ENCODE results near the gene HOOK2. TPM values are rescaled to one million over a fixed set of nuclear protein-coding genes. Genes with fewer than 3 reads are reported as not detected.

Gene HOOK2
- total and polyA plus RNA-seq, 7 donors: 11.3 to 33.0 (median 21.7) TPM

DNA sequence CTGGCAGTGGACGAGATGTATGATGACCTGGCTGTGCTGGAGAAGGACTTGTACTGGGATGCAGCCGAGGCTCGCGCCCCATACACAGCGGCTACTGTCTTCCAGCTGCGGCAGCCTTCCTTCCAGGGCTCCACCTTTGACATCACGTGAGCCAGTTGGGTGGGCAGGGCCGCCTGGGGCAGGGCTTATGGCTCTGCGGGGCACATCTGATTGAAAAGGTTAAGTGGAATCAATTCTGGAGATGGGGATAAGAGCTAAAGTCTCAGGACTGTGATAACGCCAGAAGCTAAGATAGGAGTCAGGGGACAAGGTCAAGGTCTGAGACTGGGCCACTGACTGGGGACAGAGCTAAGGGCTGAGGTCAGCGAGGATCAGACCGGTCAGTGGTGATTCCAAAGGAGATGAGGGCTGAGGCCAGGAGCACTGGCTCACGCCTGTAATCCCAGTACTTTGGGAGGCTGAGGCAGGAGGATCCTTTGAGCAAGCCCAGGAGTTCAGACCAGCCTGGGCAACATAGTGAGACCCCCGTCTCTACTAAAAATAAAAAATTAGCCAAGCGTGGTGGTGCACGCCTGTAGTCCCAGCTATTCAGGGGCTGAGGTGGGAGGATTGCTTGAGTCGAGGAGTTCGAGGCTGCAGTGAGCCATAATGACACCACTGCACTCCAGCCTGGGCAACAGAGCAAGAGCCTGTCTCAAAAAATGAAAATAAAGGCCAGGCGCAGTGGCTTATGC, 19.0 kb downstream of the HOOK2 start:
- no peaks in the 10 kb centered on the region for H3K9me3 ChIP-seq
- no peaks in the 10 kb centered on the region for H3K36me3 ChIP-seq (ENCODE audit: insufficient read depth in 1 of 2, low read depth in 1 of 2)
- TF ChIP-seq, protein P1, sequence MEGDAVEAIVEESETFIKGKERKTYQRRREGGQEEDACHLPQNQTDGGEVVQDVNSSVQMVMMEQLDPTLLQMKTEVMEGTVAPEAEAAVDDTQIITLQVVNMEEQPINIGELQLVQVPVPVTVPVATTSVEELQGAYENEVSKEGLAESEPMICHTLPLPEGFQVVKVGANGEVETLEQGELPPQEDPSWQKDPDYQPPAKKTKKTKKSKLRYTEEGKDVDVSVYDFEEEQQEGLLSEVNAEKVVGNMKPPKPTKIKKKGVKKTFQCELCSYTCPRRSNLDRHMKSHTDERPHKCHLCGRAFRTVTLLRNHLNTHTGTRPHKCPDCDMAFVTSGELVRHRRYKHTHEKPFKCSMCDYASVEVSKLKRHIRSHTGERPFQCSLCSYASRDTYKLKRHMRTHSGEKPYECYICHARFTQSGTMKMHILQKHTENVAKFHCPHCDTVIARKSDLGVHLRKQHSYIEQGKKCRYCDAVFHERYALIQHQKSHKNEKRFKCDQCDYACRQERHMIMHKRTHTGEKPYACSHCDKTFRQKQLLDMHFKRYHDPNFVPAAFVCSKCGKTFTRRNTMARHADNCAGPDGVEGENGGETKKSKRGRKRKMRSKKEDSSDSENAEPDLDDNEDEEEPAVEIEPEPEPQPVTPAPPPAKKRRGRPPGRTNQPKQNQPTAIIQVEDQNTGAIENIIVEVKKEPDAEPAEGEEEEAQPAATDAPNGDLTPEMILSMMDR (IDR thresholded peaks at IDR 0.05): no peak
- no peak for DNase-seq
- WGBS, 3 donors: 81 to 92% (median 91%) methylated on average over 19 of the region's 19 CpGs
- no peak overlapping the region for H3K27ac ChIP-seq
- intact Hi-C loops (cut with DNase I): loop anchor here in 1 of 2 donors (2.0 kb wide), 1 partner anchor 46 kb away; no protein-coding TSS in a partner anchor
- no peaks in the 10 kb centered on the region for H3K4me1 ChIP-seq
- no peak for ATAC-seq
- H3K4me3 ChIP-seq: no peak overlapping the region
- peaks cover 0 to 17% (median 10%) of the 10 kb centered on the region in 3 donors for H3K27me3 ChIP-seq (ENCODE audit: insufficient read depth in 3 of 3, low read length in 2 of 3)

DNA sequence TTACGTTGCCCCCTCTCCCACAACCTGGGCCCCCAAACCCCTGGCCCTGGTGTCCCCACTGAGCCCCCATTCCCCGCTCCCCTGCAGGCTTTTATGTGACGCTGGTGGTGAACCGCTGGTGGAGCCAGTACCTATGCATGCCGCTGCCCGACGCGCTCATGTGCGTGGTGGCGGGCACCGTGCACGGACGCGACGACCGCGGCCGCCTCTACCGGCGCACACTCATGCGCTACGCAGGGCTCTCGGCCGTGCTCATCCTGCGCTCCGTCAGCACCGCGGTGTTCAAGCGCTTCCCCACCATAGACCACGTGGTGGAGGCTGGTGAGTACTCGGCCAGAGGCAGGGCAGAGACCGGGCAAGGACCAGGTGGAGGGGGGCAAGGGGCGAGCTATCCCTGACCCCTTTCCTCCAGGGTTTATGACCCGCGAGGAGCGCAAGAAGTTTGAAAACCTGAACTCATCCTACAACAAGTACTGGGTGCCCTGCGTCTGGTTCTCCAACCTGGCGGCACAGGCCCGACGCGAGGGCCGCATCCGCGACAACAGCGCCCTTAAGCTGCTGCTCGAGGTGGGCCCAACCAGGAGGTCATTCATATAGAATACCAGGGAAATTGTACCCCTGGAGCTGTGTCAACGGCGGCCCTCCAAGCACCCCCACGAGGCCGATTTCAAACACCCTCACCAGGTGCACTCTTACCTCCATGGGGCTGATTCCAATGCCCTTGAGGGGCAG, 20.7 kb downstream of the HOOK2 start:
- WGBS, 3 donors: 67 to 71% (median 70%) methylated on average over 49 to 50 of the region's 50 CpGs
- H3K4me1 ChIP-seq: no peaks in the 10 kb centered on the region
- no peak for ATAC-seq
- no peaks in the 10 kb centered on the region for H3K36me3 ChIP-seq (ENCODE audit: insufficient read depth in 1 of 2, low read depth in 1 of 2)
- intact Hi-C loops (cut with DNase I): no loop called here
- no peak overlapping the region for H3K4me3 ChIP-seq
- TF ChIP-seq, protein P1 (IDR thresholded peaks at IDR 0.05): no peak
- DNase-seq: no peak
- no peak overlapping the region for H3K27ac ChIP-seq
- peaks cover 0 to 27% (median 15%) of the 10 kb centered on the region in 3 donors for H3K27me3 ChIP-seq (ENCODE audit: insufficient read depth in 3 of 3, low read length in 2 of 3)
- no peaks in the 10 kb centered on the region for H3K9me3 ChIP-seq

DNA sequence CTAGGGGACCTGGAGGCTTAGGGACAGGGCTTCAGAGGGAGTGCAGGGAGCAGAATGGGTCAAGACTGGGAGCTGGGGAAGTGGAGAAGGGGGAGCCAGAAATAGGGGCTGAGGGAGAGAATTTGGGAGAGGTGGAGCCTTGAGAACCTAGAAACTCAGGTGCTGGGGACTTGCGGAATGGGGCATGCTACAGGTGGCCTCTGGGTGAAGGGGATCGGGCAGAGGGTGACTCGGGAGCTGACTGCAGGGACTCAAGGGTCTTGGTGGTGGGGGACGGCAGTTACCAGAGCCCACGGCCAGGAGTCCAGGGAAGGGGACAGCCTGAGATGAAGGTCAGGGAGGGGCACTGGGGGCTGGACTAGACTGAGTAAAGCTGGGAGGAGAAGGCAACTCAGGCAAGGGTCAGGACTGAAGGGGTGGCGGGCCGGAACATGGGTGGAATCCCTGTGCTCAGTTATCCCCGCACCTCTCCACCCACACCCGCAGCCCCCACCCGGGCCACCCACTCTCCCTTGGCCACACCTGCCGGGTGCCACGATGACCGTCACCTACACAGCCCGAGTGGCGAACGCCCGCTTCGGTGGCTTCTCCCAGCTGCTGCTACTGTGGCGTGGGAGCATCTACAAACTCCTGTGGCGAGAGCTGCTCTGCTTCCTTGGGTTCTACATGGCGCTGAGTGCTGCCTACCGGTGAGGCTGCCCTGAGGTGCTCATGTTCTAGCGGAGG, 23.1 kb downstream of the HOOK2 start:
- DNase-seq: no peak
- intact Hi-C loops (cut with DNase I): no loop called here
- Histone ChIP-seq H3K4me1 (no peaks in the 10 kb centered on the region), H3K36me3 (ENCODE audit: insufficient read depth in 1 of 2, low read depth in 1 of 2) (peaks cover 8 to 10% of the 10 kb centered on the region in 2 donors), H3K27ac (no peak overlapping the region), H3K4me3 (no peak overlapping the region), H3K9me3 (no peaks in the 10 kb centered on the region), H3K27me3 (ENCODE audit: insufficient read depth in 3 of 3, low read length in 2 of 3) (peaks cover 0 to 30% (median 17%) of the 10 kb centered on the region in 3 donors)
- ATAC-seq: no peak
- TF ChIP-seq, protein P1 (IDR thresholded peaks at IDR 0.05): no peak
- WGBS, 3 donors: 68 to 79% (median 71%) methylated on average over 21 to 23 of the region's 23 CpGs

DNA sequence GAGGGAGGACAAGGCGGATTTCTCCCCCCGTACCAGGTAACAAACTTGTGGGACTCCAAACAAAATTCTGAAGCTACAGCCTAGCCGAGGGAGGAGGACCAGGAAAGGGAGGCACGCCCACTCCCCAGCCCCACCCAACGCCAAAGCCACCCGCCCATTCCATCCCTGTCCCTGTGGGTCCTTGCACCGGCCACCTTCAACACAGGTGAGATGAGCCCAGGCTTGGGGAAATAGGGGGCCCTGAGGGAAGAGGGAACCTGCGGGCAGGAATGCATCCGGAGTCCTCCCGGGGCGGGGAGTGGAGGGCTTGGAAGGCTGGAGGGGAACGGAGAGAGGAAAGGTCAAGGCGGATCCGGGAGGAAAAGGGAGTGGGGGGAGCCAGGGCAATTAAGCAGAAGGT, 23.7 kb downstream of the HOOK2 start, which contains the start of gene BEST2:
BEST2 (plus strand) TSS at position 157 of the 400 bp plus-strand sequence. CDS start 802 bp downstream, outside the sequence.
- Histone ChIP-seq H3K4me3 (no peak within 1 kb of the TSS), H3K9me3 (no peaks in the 10 kb centered on the region), H3K27me3 (ENCODE audit: insufficient read depth in 3 of 3, low read length in 2 of 3) (peaks cover 0 to 30% (median 17%) of the 10 kb centered on the region in 3 donors), H3K4me1 (no peaks in the 10 kb centered on the region), H3K36me3 (ENCODE audit: insufficient read depth in 1 of 2, low read depth in 1 of 2) (peaks cover 11 to 15% of the 10 kb centered on the region in 2 donors), H3K27ac (no peak within 1 kb of the TSS)
- ATAC-seq (no peak), DNase-seq (no peak)
- intact Hi-C loops (cut with DNase I): no loop called here
- TF ChIP-seq, protein P1 (IDR thresholded peaks at IDR 0.05): no peak
- WGBS, 3 donors: 49 to 63% (median 52%) methylated on average over 14 of the region's 14 CpGs

All from psoas muscle (tissue), 8 donors.